ENCODE measurements around the gene PANX2. TPM values are rescaled to one million over a fixed set of nuclear protein-coding genes. Genes with fewer than 3 reads are reported as not detected.

Gene PANX2
- total and polyA plus RNA-seq, 2 donors (not counting 1 experiment from before 2014, with no cell fraction given), result 0.04 to 0.59 TPM

DNA sequence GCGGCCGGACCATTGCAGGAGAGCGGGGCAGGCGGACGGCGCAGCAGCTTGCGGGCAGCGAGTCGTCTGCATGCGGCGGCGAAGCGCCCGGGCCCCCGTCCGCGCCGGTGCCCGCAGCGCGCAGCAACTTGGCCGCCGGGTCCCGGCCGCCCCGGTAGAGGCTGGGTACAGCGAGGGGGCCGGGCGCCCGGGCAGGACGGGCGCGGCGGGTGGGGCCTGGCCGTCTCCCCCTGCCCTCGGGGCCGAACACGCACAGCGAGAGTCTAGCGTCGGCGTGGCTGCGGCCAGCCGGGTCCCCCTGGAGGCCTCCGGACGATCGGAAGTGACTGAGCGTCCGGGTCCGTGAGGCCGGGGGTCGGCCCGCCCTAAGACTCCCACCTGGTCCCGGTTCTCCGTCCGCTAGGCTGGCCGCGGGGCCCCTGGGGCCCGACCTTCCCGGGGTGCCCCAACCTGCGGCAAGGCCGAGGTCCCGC is 14.4 kb downstream of the PANX2 start:
- peaks cover 11% of the 10 kb centered on the region for H3K79me2 ChIP-seq (ENCODE audit: control insufficient read depth, insufficient read depth, low read length)
- H3K9me3 ChIP-seq (ENCODE audit: control extremely low read depth in 1 of 3, control insufficient read depth in 2 of 3, insufficient read depth in 1 of 3, low read length in 2 of 3), result no peaks in the 10 kb centered on the region
- POLR2A ChIA-PET, result interaction anchor here (0.6 to 1.1 kb wide), 2 partner anchors 11 kb away, joined by 3 read pairs; no protein-coding TSS in a partner anchor
- peaks cover 0 to 21% (median 2%) of the 10 kb centered on the region in 4 experiments for H3K27me3 ChIP-seq (replicated peaks in 1 of 4; ENCODE audit: control extremely low read depth in 1 of 4, control insufficient read depth in 3 of 4, insufficient read depth in 4 of 4, low read length in 3 of 4)
- no peak overlapping the region for H3K27ac ChIP-seq (ENCODE audit: low read length in 2 of 2)
- Mint-ChIP-seq H3K4me3 (peak overlapping the region; percentile 89), H3K27me3 (no peaks in the 10 kb centered on the region), H3K4me1 (peaks cover 37% of the 10 kb centered on the region), H3K9me3 (ENCODE audit: insufficient read depth) (no peaks in the 10 kb centered on the region), H3K27ac (peak overlapping the region; percentile 46)
- H3K4me1 ChIP-seq (ENCODE audit: control insufficient read depth in 2 of 2, insufficient read depth in 2 of 2, low read length in 2 of 2), result peaks cover 50 to 54% of the 10 kb centered on the region in 2 donors
- ATAC-seq (ENCODE audit: low read depth) (no peak), DNase-seq (no peak)
- WGBS (ENCODE audit: insufficient coverage), result 6% methylated on average over 63 of the region's 63 CpGs
- H3K4me3 ChIP-seq (ENCODE audit: control extremely low read depth in 1 of 5, extremely low read depth in 1 of 5, insufficient read depth in 1 of 5, low read depth in 2 of 5, low read length in 4 of 5), result peak overlapping the region; percentile 38 to 70 (median 61)
- H4K20me1 ChIP-seq (ENCODE audit: control insufficient read depth, insufficient read depth, low read length, poor library complexity, severe bottlenecking), result no peaks in the 10 kb centered on the region
- peak overlapping the region; percentile 80 for H3K9ac ChIP-seq (ENCODE audit: low read length)
- CTCF ChIA-PET, result interaction anchor here (0.9 kb wide), 1 partner anchor 24 kb away, joined by 4 read pairs; no protein-coding TSS in a partner anchor
- peak overlapping the region; percentile 76 for H2AFZ ChIP-seq (ENCODE audit: insufficient read depth, low read depth, low read length, poor library complexity, severe bottlenecking)
- peak overlapping the region; percentile 99 for H3K4me2 ChIP-seq (replicated peaks; ENCODE audit: low read depth, low read length, poor library complexity, severe bottlenecking)
- no peak for TF ChIP-seq EZH2 (IDR thresholded peaks at IDR 0.05; ENCODE audit: borderline replicate concordance, insufficient read depth, low read depth, low read length, poor library complexity, severe bottlenecking)
- TF ChIP-seq, protein P1, sequence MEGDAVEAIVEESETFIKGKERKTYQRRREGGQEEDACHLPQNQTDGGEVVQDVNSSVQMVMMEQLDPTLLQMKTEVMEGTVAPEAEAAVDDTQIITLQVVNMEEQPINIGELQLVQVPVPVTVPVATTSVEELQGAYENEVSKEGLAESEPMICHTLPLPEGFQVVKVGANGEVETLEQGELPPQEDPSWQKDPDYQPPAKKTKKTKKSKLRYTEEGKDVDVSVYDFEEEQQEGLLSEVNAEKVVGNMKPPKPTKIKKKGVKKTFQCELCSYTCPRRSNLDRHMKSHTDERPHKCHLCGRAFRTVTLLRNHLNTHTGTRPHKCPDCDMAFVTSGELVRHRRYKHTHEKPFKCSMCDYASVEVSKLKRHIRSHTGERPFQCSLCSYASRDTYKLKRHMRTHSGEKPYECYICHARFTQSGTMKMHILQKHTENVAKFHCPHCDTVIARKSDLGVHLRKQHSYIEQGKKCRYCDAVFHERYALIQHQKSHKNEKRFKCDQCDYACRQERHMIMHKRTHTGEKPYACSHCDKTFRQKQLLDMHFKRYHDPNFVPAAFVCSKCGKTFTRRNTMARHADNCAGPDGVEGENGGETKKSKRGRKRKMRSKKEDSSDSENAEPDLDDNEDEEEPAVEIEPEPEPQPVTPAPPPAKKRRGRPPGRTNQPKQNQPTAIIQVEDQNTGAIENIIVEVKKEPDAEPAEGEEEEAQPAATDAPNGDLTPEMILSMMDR (IDR thresholded peaks at IDR 0.05), result no peak
- intact Hi-C loops (cut with micrococcal nuclease), result loop anchor here (1.0 to 2.0 kb wide), 2 partner anchors 12 to 16 kb away; partner anchors contain the start of gene SELENOO
- H3K36me3 ChIP-seq (replicated peaks in 1 of 2; ENCODE audit: control extremely low read depth in 1 of 2, control insufficient read depth in 1 of 2, extremely low read depth in 1 of 2, insufficient read depth in 2 of 2, low read length in 1 of 2), result peaks cover 0 to 7% of the 10 kb centered on the region in 2 experiments

DNA sequence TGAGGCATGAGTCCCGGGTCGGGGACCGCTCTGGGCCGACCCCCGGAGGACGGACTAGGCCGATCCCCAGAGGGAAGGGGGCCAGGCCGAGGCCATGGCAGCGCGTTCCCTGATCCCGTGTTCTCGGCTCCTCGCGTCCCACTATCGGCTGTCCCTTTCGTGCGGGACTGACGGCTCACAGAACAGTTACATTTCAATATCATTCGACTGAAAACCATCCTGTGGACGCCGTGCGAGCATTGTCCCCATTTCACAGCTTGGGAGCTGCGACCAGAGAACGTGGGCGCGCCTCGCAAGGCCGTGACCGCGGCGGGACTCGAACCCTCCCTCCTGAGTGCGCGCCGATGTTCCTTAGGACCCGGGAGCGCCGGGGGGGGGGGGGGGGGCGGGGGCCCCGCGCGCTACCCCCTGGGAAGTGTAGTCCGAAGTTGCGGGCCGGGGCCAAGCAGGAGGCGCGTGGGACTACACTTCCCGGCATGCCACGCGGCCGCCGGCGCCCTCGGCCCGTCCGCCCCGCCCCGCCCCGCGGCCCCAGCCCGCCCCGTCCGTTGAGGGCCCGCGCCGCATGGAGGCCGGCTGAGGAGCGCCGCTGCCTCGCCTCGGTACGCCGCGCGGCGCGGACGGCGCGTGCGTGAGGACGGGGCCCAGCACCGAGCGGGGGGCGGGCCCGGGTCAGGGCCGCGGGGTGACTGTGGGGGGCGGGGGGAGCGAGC is 15.0 kb downstream of the PANX2 start, which contains the start of gene TRABD:
Gene TRABD, plus strand, starts transcription at position 539 of the 713 bp plus-strand sequence. CDS start 7,148 bp downstream, outside the sequence.
- Histone ChIP-seq H3K36me3 (replicated peaks in 1 of 2; ENCODE audit: control extremely low read depth in 1 of 2, control insufficient read depth in 1 of 2, extremely low read depth in 1 of 2, insufficient read depth in 2 of 2, low read length in 1 of 2) (peaks cover 0 to 7% of the 10 kb centered on the region in 2 experiments), H2AFZ (ENCODE audit: insufficient read depth, low read depth, low read length, poor library complexity, severe bottlenecking) (peak within 1 kb of the TSS; percentile 76), H4K20me1 (ENCODE audit: control insufficient read depth, insufficient read depth, low read length, poor library complexity, severe bottlenecking) (no peaks in the 10 kb centered on the region), H3K4me2 (replicated peaks; ENCODE audit: low read depth, low read length, poor library complexity, severe bottlenecking) (peak within 1 kb of the TSS; percentile 99), H3K79me2 (ENCODE audit: control insufficient read depth, insufficient read depth, low read length) (peaks cover 11% of the 10 kb centered on the region), H3K9ac (ENCODE audit: low read length) (peak within 1 kb of the TSS; percentile 80), H3K27me3 (replicated peaks in 1 of 4; ENCODE audit: control extremely low read depth in 1 of 4, control insufficient read depth in 3 of 4, insufficient read depth in 4 of 4, low read length in 3 of 4) (peaks cover 0 to 17% (median 2%) of the 10 kb centered on the region in 4 experiments), H3K4me3 (ENCODE audit: control extremely low read depth in 1 of 5, extremely low read depth in 1 of 5, insufficient read depth in 1 of 5, low read depth in 2 of 5, low read length in 4 of 5) (peak within 1 kb of the TSS; percentile 52 to 76 (median 61)), H3K4me1 (ENCODE audit: control insufficient read depth in 2 of 2, insufficient read depth in 2 of 2, low read length in 2 of 2) (peaks cover 50 to 54% of the 10 kb centered on the region in 2 donors), H3K9me3 (ENCODE audit: control extremely low read depth in 1 of 3, control insufficient read depth in 2 of 3, insufficient read depth in 1 of 3, low read length in 2 of 3) (no peaks in the 10 kb centered on the region), H3K27ac (ENCODE audit: low read length in 2 of 2) (peak within 1 kb of the TSS; percentile 38 to 71)
- DNase-seq, result peak; percentile 92
- no peaks in the 10 kb centered on the region for H3K27me3 Mint-ChIP-seq
- ATAC-seq (ENCODE audit: low read depth), result peak; percentile 60
- TF ChIP-seq, protein P1 (IDR thresholded peaks at IDR 0.05), result no peak
- H3K9me3 Mint-ChIP-seq (ENCODE audit: insufficient read depth), result no peaks in the 10 kb centered on the region
- ChIA-PET CTCF (no interaction called here), POLR2A (interaction anchor here (0.6 kb wide), 1 partner anchor 11 kb away, joined by 3 read pairs; no protein-coding TSS in a partner anchor)
- intact Hi-C loops (cut with micrococcal nuclease), result loop anchor here (2.0 kb wide), 1 partner anchor 15 kb away; the partner anchor contains the start of gene SELENOO
- peak within 1 kb of the TSS; percentile 86 for H3K27ac Mint-ChIP-seq
- H3K4me1 Mint-ChIP-seq, result peaks cover 36% of the 10 kb centered on the region
- peak within 1 kb of the TSS; percentile 90 for H3K4me3 Mint-ChIP-seq
- 3% methylated on average over 49 of the region's 90 CpGs for WGBS (ENCODE audit: insufficient coverage)
